ENCODE results near the gene IL10RB. TPM values are rescaled to one million over a fixed set of nuclear protein-coding genes. Genes with fewer than 3 reads are reported as not detected.

Gene IL10RB
- total and polyA plus RNA-seq, 10 of the 15 experiments (the other 5 are each of a cell fraction or from before 2014, with no cell fraction given): 15.0 to 55.1 (median 34.9) TPM

DNA sequence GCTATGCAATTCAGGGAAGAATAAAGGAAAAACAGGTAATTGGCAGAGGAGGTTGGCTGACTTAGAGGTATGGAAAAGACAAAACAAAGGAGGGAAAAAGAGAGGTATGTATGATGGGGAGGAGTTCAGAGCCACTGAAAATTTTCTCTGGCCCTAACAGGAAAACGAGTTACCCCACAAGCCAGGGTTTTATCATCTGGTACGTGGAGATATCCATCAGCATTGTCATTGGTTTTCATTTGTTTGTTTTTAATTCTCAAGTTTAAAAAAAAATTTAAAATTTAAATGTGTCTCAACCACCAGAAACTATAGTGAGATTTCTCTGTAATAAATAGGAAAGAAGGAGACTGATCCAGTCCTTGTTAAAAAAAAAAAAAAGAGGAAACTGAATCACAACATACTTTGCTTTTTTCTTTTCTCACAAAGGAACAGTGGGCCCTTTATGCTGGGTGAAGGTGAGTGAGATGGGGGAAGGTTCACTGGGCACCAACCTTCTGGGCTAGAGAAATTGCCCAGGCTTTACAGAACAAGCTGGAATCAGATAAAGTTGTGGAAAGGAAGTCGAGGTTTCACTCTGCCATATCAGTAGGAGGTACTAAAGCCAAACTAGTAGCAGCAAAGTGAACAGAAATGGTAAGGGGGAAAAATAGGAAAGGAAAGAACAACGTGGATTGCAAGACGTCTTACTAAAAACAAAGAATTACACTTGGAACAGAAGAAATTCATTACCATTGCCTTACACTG is 33.7 kb upstream of the IL10RB start:
- Histone ChIP-seq H2AFZ (ENCODE audit: control insufficient read depth, low read depth, low read length) (no peak overlapping the region), H3K9me3 (replicated peaks; ENCODE audit: control insufficient read depth, insufficient read depth, low read length) (no peaks in the 10 kb centered on the region), H4K20me1 (ENCODE audit: control insufficient read depth, insufficient read depth) (no peaks in the 10 kb centered on the region), H3K4me1 (ENCODE audit: control insufficient read depth, insufficient read depth, low read length) (peaks cover 33% of the 10 kb centered on the region), H3K4me3 (peak overlapping the region; percentile 100), H3K27me3 (replicated peaks in 1 of 2; ENCODE audit: control insufficient read depth in 2 of 2, insufficient read depth in 2 of 2, low read length in 1 of 2) (no peaks in the 10 kb centered on the region), H3K27ac (ENCODE audit: control insufficient read depth, insufficient read depth) (peak overlapping the region; percentile 96), H3K4me2 (ENCODE audit: control insufficient read depth, insufficient read depth) (peak overlapping the region; percentile 68), H3K79me2 (ENCODE audit: control insufficient read depth, insufficient read depth, low read length) (peaks cover 73% of the 10 kb centered on the region), H3K36me3 (ENCODE audit: control insufficient read depth in 2 of 2, insufficient read depth in 2 of 2, low read length in 1 of 2) (peaks cover 0 to 3% of the 10 kb centered on the region in 2 experiments; a peak in 1 of 4 replicates), H3K9ac (ENCODE audit: control insufficient read depth, insufficient read depth, low read length) (peak overlapping the region; percentile 94)
- RAD21 ChIA-PET (ENCODE audit: unreplicated experiment): interaction anchor here (0.7 to 5.2 kb wide), 12 partner anchors 8 to 212 kb away, joined by 3 to 50 read pairs (median 4); partner anchors contain the start of genes IFNAR1 and IL10RB
- ATAC-seq (peak; percentile 3; the same call in 1 of the 3 replicates), DNase-seq (ENCODE audit: low read depth, low spot score) (no peak), FAIRE-seq (no peak)
- SMC1A ChIA-PET (ENCODE audit: uncharacterized antibody, unreplicated experiment): interaction anchor here (0.8 to 3.3 kb wide), 13 partner anchors 8 to 311 kb away, joined by 3 to 23 read pairs (median 6); partner anchors contain the start of gene IL10RB
- in situ Hi-C loops (cut with MboI) (no loop called here), intact Hi-C loops (cut with micrococcal nuclease; ENCODE audit: unreplicated experiment) (loop anchor here (10.0 kb wide), 1 partner anchor 312 kb away; the partner anchor contains the start of genes GART and SON)
- POLR2A ChIA-PET: interaction anchor here (0.8 to 2.8 kb wide), 11 partner anchors 12 to 149 kb away, joined by 3 to 20 read pairs (median 3); partner anchors contain the start of genes IFNAR1 and IL10RB
- CTCF ChIA-PET: interaction anchor here (0.9 to 3.4 kb wide), 12 partner anchors 9 to 212 kb away, joined by 3 to 17 read pairs (median 4); partner anchors contain the start of gene IL10RB
- WGBS (ENCODE audit: insufficient coverage, insufficient replicate concordance, low lambda C conversion rate, missing lambda C conversion rate): 56% methylated on average over 5 of the region's 5 CpGs
- TF ChIP-seq, protein P1, sequence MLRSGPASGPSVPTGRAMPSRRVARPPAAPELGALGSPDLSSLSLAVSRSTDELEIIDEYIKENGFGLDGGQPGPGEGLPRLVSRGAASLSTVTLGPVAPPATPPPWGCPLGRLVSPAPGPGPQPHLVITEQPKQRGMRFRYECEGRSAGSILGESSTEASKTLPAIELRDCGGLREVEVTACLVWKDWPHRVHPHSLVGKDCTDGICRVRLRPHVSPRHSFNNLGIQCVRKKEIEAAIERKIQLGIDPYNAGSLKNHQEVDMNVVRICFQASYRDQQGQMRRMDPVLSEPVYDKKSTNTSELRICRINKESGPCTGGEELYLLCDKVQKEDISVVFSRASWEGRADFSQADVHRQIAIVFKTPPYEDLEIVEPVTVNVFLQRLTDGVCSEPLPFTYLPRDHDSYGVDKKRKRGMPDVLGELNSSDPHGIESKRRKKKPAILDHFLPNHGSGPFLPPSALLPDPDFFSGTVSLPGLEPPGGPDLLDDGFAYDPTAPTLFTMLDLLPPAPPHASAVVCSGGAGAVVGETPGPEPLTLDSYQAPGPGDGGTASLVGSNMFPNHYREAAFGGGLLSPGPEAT (IDR thresholded peaks at IDR 0.05; ENCODE audit: low read depth): 0 out of 2 replicates have a peak, but pooled peaks have one; percentile 21
- TF ChIP-seq ZNF384 (IDR thresholded peaks at IDR 0.05; ENCODE audit: borderline replicate concordance, low read depth, low read length) (peak; percentile 64), POLR2AphosphoS5 (IDR thresholded peaks at IDR 0.05; ENCODE audit: low read length) (peak; percentile 41; the same call in 1 of the 2 replicates), PAX8 (IDR thresholded peaks at IDR 0.05) (no peak), RAD21 (IDR thresholded peaks at IDR 0.05; ENCODE audit: insufficient read depth, low read depth, low read length) (0 out of 2 replicates have a peak, but pooled peaks have one; percentile 5), TCF7 (IDR thresholded peaks at IDR 0.05; ENCODE audit: borderline replicate concordance) (0 out of 2 replicates have a peak, but pooled peaks have one; percentile 15), IKZF2 (IDR thresholded peaks at IDR 0.05) (no peak; a peak in 2 of 4 replicates), NBN (IDR thresholded peaks at IDR 0.05) (0 out of 2 replicates have a peak, but pooled peaks have one; percentile 25)
- no TSS peak for BruUV-seq (replicated peaks)
